ENCODE measurements around the gene TMEM147. TPM values are rescaled to one million over a fixed set of nuclear protein-coding genes. Genes with fewer than 3 reads are reported as not detected.

The TMEM147 gene
- total RNA-seq, 4 donors from 2014 or later: 68.1 to 119 (median 89.6) TPM

GRCh38 chr19:35563207-35563829 lies 17.9 kb downstream of the TMEM147 start, which contains the start of gene ATP4A:
TSS of gene ATP4A (minus strand) at chr19:35563658. CDS start at chr19:35563629, 29 bp downstream.
- Histone ChIP-seq H3K36me3 (no peaks in the 10 kb centered on the region), H3K4me1 (peaks cover under 1 to 5% (median 4%) of the 10 kb centered on the region in 3 donors), H3K27ac (no peak within 1 kb of the TSS), H3K27me3 (peaks cover 0 to 75% (median 2%) of the 10 kb centered on the region in 4 donors), H3K4me3 (no peak within 1 kb of the TSS), H3K9me3 (no peaks in the 10 kb centered on the region)
- intact Hi-C loops (cut with DNase I): no loop called here
- no peak for TF ChIP-seq CTCF (IDR thresholded peaks at IDR 0.05)
- TF ChIP-seq POLR2A (IDR thresholded peaks at IDR 0.05): no peak
- DNase-seq: no peak
- 23 to 55% methylated on average over 3 to 7 of the region's 15 CpGs for WGBS, 2 donors

- TF ChIP-seq POLR2A (IDR thresholded peaks at IDR 0.05) (no peak), CTCF (IDR thresholded peaks at IDR 0.05) (no peak)
- Histone ChIP-seq H3K27ac (no peak overlapping the region), H3K4me1 (no peaks in the 10 kb centered on the region), H3K36me3 (no peaks in the 10 kb centered on the region), H3K9me3 (no peaks in the 10 kb centered on the region), H3K27me3 (peaks cover 0 to 71% (median 0%) of the 10 kb centered on the region in 4 donors), H3K4me3 (no peak overlapping the region)
- 73 to 77% methylated on average over 10 to 12 of the region's 12 CpGs for WGBS, 2 donors
- intact Hi-C loops (cut with DNase I): no loop called here
- DNase-seq: no peak
These were observed 19.8 kb downstream of the TMEM147 start for GRCh38 chr19:35565016-35565856.

- H3K9me3 ChIP-seq: no peaks in the 10 kb centered on the region
- no peak for DNase-seq
- WGBS, 2 donors: 69 to 73% methylated on average over 4 to 7 of the region's 7 CpGs
- H3K27me3 ChIP-seq: peaks cover 0 to 63% (median 0%) of the 10 kb centered on the region in 4 donors
- no peak overlapping the region for H3K4me3 ChIP-seq
- H3K36me3 ChIP-seq: no peaks in the 10 kb centered on the region
- H3K27ac ChIP-seq: no peak overlapping the region
- no peak for TF ChIP-seq POLR2A (IDR thresholded peaks at IDR 0.05)
- no peak for TF ChIP-seq CTCF (IDR thresholded peaks at IDR 0.05)
- H3K4me1 ChIP-seq: peaks cover 0 to 4% (median 0%) of the 10 kb centered on the region in 3 donors
- intact Hi-C loops (cut with DNase I): no loop called here
These were observed 21.3 kb downstream of the TMEM147 start for GRCh38 chr19:35566738-35567137.

GRCh38 chr19:35569281-35569781 lies 23.9 kb downstream of the TMEM147 start:
- Histone ChIP-seq H3K4me1 (peaks cover 0 to 4% (median 0%) of the 10 kb centered on the region in 3 donors), H3K27me3 (peaks cover 0 to 40% (median 0%) of the 10 kb centered on the region in 4 donors), H3K36me3 (no peaks in the 10 kb centered on the region), H3K27ac (no peak overlapping the region), H3K4me3 (no peak overlapping the region), H3K9me3 (no peaks in the 10 kb centered on the region)
- no peak for DNase-seq
- intact Hi-C loops (cut with DNase I): no loop called here
- TF ChIP-seq CTCF (IDR thresholded peaks at IDR 0.05): no peak
- TF ChIP-seq POLR2A (IDR thresholded peaks at IDR 0.05): no peak
- WGBS, 2 donors: 48 to 75% methylated on average over 1 to 2 of the region's 5 CpGs
